Subcutaneous abdominal adipose tissue (tissue), 5 donors: Measurements from ENCODE around the gene SPSB1.

Experiments used
- H3K27ac ChIP-seq: one replicate; pipeline ENCODE4 v1.7.0; 2013; ENCODE audit warnings: low read depth, mild to moderate bottlenecking, inconsistent platforms, low read length, moderate library complexity
- H3K27me3 ChIP-seq, 5 donors: one replicate each; pipeline ENCODE4 v1.7.0; 2013; ENCODE audit warnings: low read length in 5 of 5, inconsistent platforms in 1 of 5; ENCODE audit not compliant: control insufficient read depth in 5 of 5, insufficient read depth in 4 of 5
- H3K36me3 ChIP-seq, 5 donors: one replicate each; pipeline ENCODE4 v1.7.0; 2013; ENCODE audit warnings: low read length in 5 of 5; ENCODE audit not compliant: control insufficient read depth in 5 of 5, insufficient read depth in 5 of 5
- H3K4me1 ChIP-seq, 5 donors: one replicate each; pipeline ENCODE4 v1.7.0; 2013; ENCODE audit warnings: low read length in 5 of 5, mild to moderate bottlenecking in 3 of 5, moderate library complexity in 1 of 5; ENCODE audit not compliant: control insufficient read depth in 5 of 5, insufficient read depth in 5 of 5
- H3K4me3 ChIP-seq, 5 donors: one replicate each; pipeline ENCODE4 v1.7.0; 2013; ENCODE audit warnings: low read length in 5 of 5, low read depth in 1 of 5
- H3K9ac ChIP-seq, 5 donors: one replicate each; pipeline ENCODE4 v1.7.0; 2013; ENCODE audit warnings: low read length in 5 of 5, mild to moderate bottlenecking in 4 of 5, moderate library complexity in 3 of 5
- H3K9me3 ChIP-seq, 5 donors: one replicate each; pipeline ENCODE4 v1.7.0; 2013; ENCODE audit warnings: low read length in 5 of 5; ENCODE audit not compliant: control insufficient read depth in 5 of 5
- donor health status: healthy.
- donor health status: healthy.
- donor health status: healthy.
- donor health status: healthy.
- donor health status: healthy.

Gene SPSB1

DNA sequence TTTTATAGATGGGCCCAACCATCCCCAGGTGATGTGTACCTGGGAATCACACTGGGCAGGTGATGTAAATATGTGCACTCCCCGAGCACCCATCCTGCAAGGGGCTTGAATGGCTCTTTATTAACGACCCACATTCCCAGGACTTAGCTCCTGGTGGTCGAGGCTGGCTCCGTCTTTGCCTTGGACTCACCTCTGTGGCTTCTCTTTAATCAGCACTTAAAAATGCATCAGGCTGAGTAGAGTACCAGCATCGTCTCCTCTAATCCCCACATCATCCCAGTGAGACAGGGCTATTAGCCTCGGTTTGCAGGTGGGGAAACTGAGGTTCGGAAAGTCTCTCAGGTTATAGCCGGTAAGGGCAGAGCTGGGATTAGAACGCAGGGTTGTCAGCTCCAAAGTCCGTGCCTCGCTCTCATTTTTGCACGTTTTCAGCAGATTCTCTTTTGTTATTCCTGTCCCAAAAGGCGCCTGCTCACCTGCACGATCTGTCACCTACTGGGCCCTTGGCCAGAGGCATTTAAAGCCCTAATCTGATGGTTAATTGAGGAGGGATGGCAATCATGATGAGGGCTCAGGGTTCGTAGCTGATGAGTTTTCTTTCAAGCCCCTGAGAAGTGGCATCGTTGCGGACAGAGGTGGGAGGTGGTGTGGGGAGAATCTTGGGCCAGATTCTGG is 29.4 kb downstream of the SPSB1 start:
- H3K9me3 ChIP-seq, result no peaks in the 10 kb centered on the region
- no peaks in the 10 kb centered on the region for H3K27me3 ChIP-seq
- H3K27ac ChIP-seq, result no peak overlapping the region
- peaks cover 9 to 89% (median 83%) of the 10 kb centered on the region in 5 donors for H3K4me1 ChIP-seq
- H3K36me3 ChIP-seq, result peaks cover 0 to 14% (median 6%) of the 10 kb centered on the region in 5 donors
- H3K4me3 ChIP-seq, result peak overlapping the region in 1 of 5 donors; percentile 6
- H3K9ac ChIP-seq, result no peak overlapping the region

DNA sequence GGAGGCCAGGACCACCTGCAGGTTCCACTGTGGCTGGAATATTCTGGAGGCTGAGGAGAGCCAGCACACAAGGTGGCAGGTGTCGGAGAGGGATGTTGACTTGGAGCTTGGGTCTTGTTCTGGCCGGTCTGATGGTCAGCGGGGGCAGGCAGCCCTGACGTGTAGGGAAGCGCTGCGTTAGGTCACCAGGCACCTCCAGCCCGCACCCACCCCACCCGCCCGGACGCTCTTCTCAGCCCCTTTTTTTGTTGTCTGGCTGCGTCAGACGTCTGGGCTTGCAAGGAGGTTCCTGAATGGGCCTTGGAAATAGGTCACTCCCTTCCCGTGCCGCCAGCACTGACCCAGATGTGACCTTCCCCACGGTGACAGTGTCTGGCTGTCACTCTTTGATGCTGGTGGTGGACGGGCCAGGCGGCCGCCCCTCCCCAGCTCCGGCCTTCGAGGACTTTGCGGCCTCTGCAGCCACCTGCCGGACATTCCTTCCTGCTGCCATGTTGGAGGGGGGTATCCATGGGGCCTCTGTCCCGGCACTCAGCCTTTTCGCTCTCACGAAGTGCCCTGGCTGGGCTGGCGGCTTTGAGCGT is 30.1 kb downstream of the SPSB1 start:
- Histone ChIP-seq H3K27ac (no peak overlapping the region), H3K9me3 (no peaks in the 10 kb centered on the region), H3K27me3 (no peaks in the 10 kb centered on the region), H3K36me3 (peaks cover 0 to 14% (median 6%) of the 10 kb centered on the region in 5 donors), H3K9ac (no peak overlapping the region), H3K4me1 (peaks cover 9 to 87% (median 79%) of the 10 kb centered on the region in 5 donors), H3K4me3 (no peak overlapping the region)

DNA sequence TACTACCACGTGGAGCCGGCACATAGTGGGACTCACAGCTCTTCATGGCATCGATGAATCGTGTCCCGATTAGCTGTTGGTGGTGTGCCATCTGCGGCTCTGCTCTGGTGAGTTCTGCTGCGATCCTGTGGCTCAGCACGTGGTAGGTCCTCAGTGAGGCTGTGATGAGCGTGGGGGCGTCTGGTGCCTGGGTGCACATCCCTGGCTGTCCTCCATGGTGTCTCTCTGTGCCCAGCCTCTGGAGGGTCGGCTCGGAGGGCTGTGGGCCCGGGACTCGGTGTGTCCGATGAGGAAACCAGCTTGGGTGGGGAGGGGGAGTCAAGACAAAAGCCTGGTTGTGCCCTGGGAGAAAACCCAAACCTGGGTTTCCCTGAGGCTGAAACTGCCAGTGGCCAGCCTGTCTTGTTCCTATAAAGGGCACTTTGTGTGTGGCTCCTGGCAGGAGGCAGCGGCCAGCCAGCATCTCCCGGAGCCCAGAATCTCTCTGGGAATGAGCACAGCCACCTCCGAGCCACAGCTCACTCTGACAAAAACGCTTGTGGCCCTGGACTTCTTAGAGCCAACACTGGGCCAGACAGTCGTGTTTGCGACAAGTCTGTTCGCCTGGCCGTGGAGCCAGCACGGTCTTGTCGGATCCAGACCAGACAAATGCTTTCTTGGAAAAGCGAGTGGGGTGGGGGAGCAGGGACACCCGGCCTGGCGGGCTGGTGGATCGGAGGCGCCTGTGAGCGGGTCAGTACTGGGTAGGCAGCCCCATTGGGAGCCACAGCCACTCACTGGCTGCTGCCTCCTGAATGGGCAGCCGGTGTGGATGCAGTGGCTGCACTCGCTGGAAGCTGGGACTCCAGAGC is 31.8 kb downstream of the SPSB1 start:
- Histone ChIP-seq H3K4me3 (no peak overlapping the region), H3K27me3 (no peaks in the 10 kb centered on the region), H3K9me3 (no peaks in the 10 kb centered on the region), H3K27ac (peak overlapping the region; percentile 57), H3K9ac (no peak overlapping the region), H3K4me1 (peaks cover 6 to 73% (median 68%) of the 10 kb centered on the region in 5 donors), H3K36me3 (peaks cover 0 to 8% (median under 1%) of the 10 kb centered on the region in 5 donors)

DNA sequence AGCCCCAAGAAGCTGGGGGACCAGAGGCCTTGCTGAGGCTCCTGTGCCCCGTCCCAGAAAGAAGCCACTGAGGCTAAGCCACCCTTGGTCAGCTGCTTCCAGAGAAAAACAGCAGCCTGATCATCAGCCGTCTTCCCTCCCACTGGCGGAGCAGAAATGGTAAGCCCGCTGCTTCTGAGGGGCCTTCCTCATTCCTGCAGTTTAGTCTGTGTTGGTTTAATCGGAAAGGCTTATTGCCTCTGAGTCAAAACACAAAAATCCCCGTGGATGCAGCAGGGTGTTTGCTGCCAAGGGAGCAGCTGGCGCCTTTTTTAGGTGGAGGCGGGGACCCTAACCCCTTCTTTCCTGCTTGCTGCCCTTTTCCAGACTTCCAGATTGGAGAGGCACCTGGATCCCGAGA is 33.9 kb downstream of the SPSB1 start:
- H3K36me3 ChIP-seq, result peaks cover 0 to 7% (median 0%) of the 10 kb centered on the region in 5 donors
- H3K27ac ChIP-seq, result peak overlapping the region; percentile 74
- H3K9me3 ChIP-seq, result no peaks in the 10 kb centered on the region
- no peak overlapping the region for H3K4me3 ChIP-seq
- peaks cover 5 to 52% (median 47%) of the 10 kb centered on the region in 5 donors for H3K4me1 ChIP-seq
- peak overlapping the region in 4 of 5 donors; percentile 1 to 63 (median 18) for H3K9ac ChIP-seq
- no peaks in the 10 kb centered on the region for H3K27me3 ChIP-seq

DNA sequence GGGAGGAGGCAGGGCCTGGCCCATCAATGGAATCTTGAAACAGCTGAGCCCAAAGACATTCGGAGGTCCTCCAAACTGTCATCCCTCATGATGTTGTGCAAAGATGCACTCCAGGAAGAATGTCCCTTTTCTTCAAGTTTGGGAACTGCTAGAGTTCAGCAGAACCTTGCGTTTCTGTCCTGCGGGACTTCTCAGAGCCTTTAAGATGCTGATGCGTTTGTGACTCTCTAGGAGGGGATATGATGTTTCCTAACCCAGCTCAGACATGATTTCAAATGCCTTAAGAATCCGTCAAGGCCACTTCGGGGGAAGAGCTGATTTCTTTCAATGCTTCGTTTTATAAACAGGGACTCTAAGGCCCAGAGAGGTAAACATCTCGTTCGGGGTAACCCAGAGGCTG is 35.5 kb downstream of the SPSB1 start:
- peak overlapping the region; percentile 43 for H3K27ac ChIP-seq
- no peaks in the 10 kb centered on the region for H3K9me3 ChIP-seq
- no peak overlapping the region for H3K9ac ChIP-seq
- peaks cover 3 to 38% (median 36%) of the 10 kb centered on the region in 5 donors for H3K4me1 ChIP-seq
- H3K4me3 ChIP-seq, result no peak overlapping the region
- H3K27me3 ChIP-seq, result no peaks in the 10 kb centered on the region
- H3K36me3 ChIP-seq, result peaks cover 0 to 5% (median 0%) of the 10 kb centered on the region in 5 donors

DNA sequence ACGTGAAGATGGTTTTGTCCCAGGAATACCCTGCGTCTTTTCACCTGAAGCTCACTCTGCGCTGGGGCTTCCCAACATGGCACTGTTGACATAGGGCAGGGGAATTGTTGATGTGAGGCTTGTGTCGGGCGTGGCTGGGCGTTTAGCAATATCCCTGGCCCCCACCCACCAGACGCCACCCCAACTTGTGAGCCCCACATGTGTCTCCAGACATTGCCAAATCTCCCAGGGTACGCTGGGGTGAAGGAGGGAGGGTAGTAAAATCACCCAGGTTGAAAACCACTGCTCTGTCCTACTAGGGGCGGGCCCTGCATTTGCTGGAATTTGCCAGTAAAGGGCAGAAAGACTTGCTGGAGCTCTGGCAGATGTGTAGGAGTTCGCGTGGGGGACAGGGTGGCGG is 36.0 kb downstream of the SPSB1 start:
- no peaks in the 10 kb centered on the region for H3K9me3 ChIP-seq
- peak overlapping the region; percentile 43 for H3K27ac ChIP-seq
- H3K27me3 ChIP-seq, result no peaks in the 10 kb centered on the region
- H3K4me1 ChIP-seq, result peaks cover 0 to 37% (median 31%) of the 10 kb centered on the region in 5 donors
- no peak overlapping the region for H3K4me3 ChIP-seq
- H3K36me3 ChIP-seq, result peaks cover 0 to 5% (median 0%) of the 10 kb centered on the region in 5 donors
- H3K9ac ChIP-seq, result no peak overlapping the region

DNA sequence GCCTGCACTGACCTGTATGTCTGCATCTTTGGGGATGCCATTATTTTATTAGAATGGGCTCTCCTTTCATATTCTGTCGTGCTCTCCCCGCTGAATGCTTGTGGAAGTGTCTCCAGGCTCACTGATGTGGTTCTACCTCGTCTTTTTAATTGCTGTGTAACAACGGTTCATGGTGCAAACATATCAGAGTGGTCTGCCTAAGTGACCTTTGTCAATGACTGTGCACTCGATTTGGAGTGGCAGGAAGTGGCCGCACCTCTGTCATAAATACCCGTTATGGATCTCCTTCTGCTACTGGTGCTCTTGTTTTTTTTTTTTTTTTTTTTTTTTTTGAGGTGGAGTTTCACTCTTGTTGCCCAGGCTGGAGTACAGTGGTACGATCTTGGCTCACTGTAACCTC is 38.3 kb downstream of the SPSB1 start:
- no peak overlapping the region for H3K9ac ChIP-seq
- no peaks in the 10 kb centered on the region for H3K27me3 ChIP-seq
- H3K27ac ChIP-seq, result no peak overlapping the region
- H3K4me3 ChIP-seq, result no peak overlapping the region
- H3K4me1 ChIP-seq, result peaks cover 0 to 16% (median 10%) of the 10 kb centered on the region in 5 donors
- H3K36me3 ChIP-seq, result no peaks in the 10 kb centered on the region
- H3K9me3 ChIP-seq, result no peaks in the 10 kb centered on the region

DNA sequence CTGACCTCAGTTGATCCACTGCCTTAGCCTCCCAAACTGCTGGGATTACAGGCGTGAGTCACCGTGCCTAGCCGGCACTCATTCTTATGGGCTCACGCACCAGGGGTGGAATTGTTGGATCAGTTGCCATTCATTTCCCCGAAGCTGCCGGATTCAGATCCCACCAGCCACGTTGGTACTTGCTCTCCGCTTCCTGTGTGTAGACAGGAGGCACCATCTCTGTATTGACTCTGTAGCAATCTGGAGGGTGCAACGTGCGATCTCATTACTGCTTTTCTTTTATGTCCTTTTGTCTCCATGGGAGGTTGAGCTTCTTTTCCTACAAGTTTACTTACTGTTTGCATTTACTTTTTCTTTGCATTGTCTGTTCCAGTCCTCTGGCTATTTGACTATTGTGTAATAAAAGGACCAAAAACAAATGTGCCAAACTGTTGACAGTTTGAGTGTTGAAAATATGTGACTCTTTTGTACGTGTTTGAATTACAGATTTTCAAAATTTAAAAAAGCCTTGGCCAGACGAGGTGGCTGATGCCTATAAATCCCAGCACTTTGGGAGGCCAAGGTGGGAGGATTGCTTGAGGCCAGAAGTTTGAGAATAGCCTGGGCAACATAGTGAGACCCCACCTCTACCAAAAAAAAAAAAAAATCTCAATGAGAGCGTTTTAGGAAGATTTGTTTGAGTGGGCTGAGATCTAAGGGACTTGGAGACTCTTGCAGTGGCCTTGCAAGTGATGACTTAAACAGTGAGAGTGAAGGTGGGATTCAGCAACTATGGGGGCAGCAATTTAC is 39.1 kb downstream of the SPSB1 start:
- peaks cover 0 to 12% (median 4%) of the 10 kb centered on the region in 5 donors for H3K4me1 ChIP-seq
- H3K9ac ChIP-seq, result peak overlapping the region in 1 of 5 donors; percentile 26
- peak overlapping the region; percentile 50 for H3K27ac ChIP-seq
- peaks cover 0 to 3% (median 0%) of the 10 kb centered on the region in 5 donors for H3K36me3 ChIP-seq
- no peaks in the 10 kb centered on the region for H3K9me3 ChIP-seq
- no peaks in the 10 kb centered on the region for H3K27me3 ChIP-seq
- no peak overlapping the region for H3K4me3 ChIP-seq

DNA sequence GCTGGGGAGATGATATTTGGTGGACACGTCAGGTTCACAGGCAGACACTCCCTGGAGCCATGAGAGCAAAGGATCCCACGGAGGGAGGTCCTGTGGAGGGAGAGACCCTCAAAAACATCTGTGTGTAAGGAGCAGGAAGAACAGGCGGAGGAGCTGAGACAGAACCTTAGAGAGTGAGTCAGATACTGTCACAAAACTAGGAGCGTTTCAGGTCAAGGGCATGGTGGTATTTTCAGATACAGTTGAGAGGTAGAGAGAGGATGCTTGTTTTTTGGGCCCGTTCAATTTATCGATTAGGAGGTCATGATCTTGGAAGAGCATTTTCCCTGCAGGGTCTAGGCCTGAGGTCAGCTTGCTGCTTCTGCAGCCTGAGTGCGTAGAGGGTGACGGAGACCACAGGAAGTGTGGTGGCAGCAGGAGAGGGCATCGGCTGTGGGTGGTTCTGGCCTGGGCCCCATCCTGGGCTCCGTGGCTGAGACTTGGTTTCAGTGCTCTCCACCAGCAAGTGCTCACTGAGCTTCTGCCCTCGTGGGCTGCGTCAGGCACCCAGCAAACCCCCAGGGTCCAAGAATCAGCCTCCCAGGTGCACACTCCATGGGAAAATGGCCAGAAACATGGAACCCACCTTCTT is 39.9 kb downstream of the SPSB1 start:
- H3K9ac ChIP-seq, result no peak overlapping the region
- no peaks in the 10 kb centered on the region for H3K27me3 ChIP-seq
- H3K36me3 ChIP-seq, result peaks cover 0 to 6% (median 0%) of the 10 kb centered on the region in 5 donors
- H3K9me3 ChIP-seq, result no peaks in the 10 kb centered on the region
- H3K4me3 ChIP-seq, result no peak overlapping the region
- H3K27ac ChIP-seq, result no peak overlapping the region
- peaks cover 0 to 14% (median 8%) of the 10 kb centered on the region in 5 donors for H3K4me1 ChIP-seq
